Glutamatergic neuron (in vitro differentiated cells): Measurements from ENCODE around the gene PSMC3IP. TPM values are rescaled to one million over a fixed set of nuclear protein-coding genes. Genes with fewer than 3 reads are reported as not detected.

Experiments
- DNase-seq: peaks from one replicate; pipeline ENCODE4 v3.0.0; 2022
- H3K27ac Mint-ChIP-seq: one replicate; pipeline ENCODE4 v1.8.0; 2020; ENCODE audit warnings: mild to moderate bottlenecking, mixed read lengths, inconsistent platforms; ENCODE audit not compliant: unreplicated experiment
- H3K27me3 Mint-ChIP-seq: one replicate; pipeline ENCODE4 v1.8.0; 2020; ENCODE audit warnings: mild to moderate bottlenecking, moderate library complexity, mixed read lengths, inconsistent platforms; ENCODE audit not compliant: unreplicated experiment
- H3K36me3 Mint-ChIP-seq: one replicate; pipeline ENCODE4 v1.8.0; 2020; ENCODE audit warnings: mild to moderate bottlenecking, mixed read lengths, inconsistent platforms; ENCODE audit not compliant: unreplicated experiment
- H3K4me1 Mint-ChIP-seq: one replicate; pipeline ENCODE4 v1.8.0; 2020; ENCODE audit warnings: mild to moderate bottlenecking, low read depth, mixed read lengths, inconsistent platforms; ENCODE audit not compliant: unreplicated experiment
- H3K4me3 Mint-ChIP-seq: one replicate; pipeline ENCODE4 v1.8.0; 2020; ENCODE audit warnings: mild to moderate bottlenecking, mixed read lengths, inconsistent platforms; ENCODE audit not compliant: unreplicated experiment
- H3K9me3 Mint-ChIP-seq: one replicate; pipeline ENCODE4 v1.8.0; 2020; ENCODE audit warnings: mild to moderate bottlenecking, moderate library complexity, mixed read lengths, inconsistent platforms; ENCODE audit not compliant: unreplicated experiment
- CTCF ChIP-seq: fragments of 200-600 bp; sonication (generic); IDR thresholded peaks from one replicate; pipeline ENCODE4 v1.5.0; 2021; ENCODE audit not compliant: partially characterized antibody, unreplicated experiment
- total RNA-seq: library from RNA; stranded (reverse); fragmentation: NEBNext Ultra II Directional; extraction: Animal tissue kit (Norgen Biotek cat#: 25700); gene quantifications from one replicate; pipeline ENCODE4 v1.2.1, GENCODE V29; 2021; ENCODE audit not compliant: unreplicated experiment

The PSMC3IP gene
- total RNA-seq, 1 donor from 2014 or later: 12.0 TPM

GRCh38 chr17:42574463-42574862 lies 3.1 kb downstream of the PSMC3IP start:
- no peak for TF ChIP-seq CTCF
- H3K27ac Mint-ChIP-seq: no peak overlapping the region
- peaks cover 6% of the 10 kb centered on the region for H3K27me3 Mint-ChIP-seq
- H3K4me3 Mint-ChIP-seq: no peak overlapping the region
- no peak for DNase-seq
- H3K4me1 Mint-ChIP-seq: peaks cover 2% of the 10 kb centered on the region
- H3K36me3 Mint-ChIP-seq: peaks cover 5% of the 10 kb centered on the region
- peaks cover 10% of the 10 kb centered on the region for H3K9me3 Mint-ChIP-seq

GRCh38 chr17:42573095-42573494 lies 4.4 kb downstream of the PSMC3IP start:
- Mint-ChIP-seq H3K27ac (no peak overlapping the region), H3K4me3 (peak overlapping the region; percentile 31), H3K4me1 (peaks cover 2% of the 10 kb centered on the region), H3K9me3 (peaks cover 13% of the 10 kb centered on the region), H3K36me3 (peaks cover 5% of the 10 kb centered on the region), H3K27me3 (peaks cover 4% of the 10 kb centered on the region)
- no peak for DNase-seq
- TF ChIP-seq CTCF: no peak

- no peak for DNase-seq
- H3K36me3 Mint-ChIP-seq: peaks cover 5% of the 10 kb centered on the region
- no peak overlapping the region for H3K27ac Mint-ChIP-seq
- peaks cover 4% of the 10 kb centered on the region for H3K4me1 Mint-ChIP-seq
- H3K27me3 Mint-ChIP-seq: peaks cover 3% of the 10 kb centered on the region
- no peak overlapping the region for H3K4me3 Mint-ChIP-seq
- peaks cover 8% of the 10 kb centered on the region for H3K9me3 Mint-ChIP-seq
- no peak for TF ChIP-seq CTCF
Measured at GRCh38 chr17:42571435-42572225, 5.9 kb downstream of the PSMC3IP start.

GRCh38 chr17:42568341-42569111 lies 9.0 kb downstream of the PSMC3IP start:
- H3K4me3 Mint-ChIP-seq: peak overlapping the region; percentile 30
- H3K9me3 Mint-ChIP-seq: peaks cover 6% of the 10 kb centered on the region
- TF ChIP-seq CTCF: no peak
- H3K36me3 Mint-ChIP-seq: peaks cover 4% of the 10 kb centered on the region
- no peak overlapping the region for H3K27ac Mint-ChIP-seq
- peaks cover 4% of the 10 kb centered on the region for H3K4me1 Mint-ChIP-seq
- peaks cover 6% of the 10 kb centered on the region for H3K27me3 Mint-ChIP-seq
- no peak for DNase-seq
